Upper lobe of left lung (tissue), 4 donors: ENCODE results near the gene INTS14.

Experiments
- CTCF ChIP-seq, 6 experiments: fragments of 450-650 bp in 4 of 6; fragments of 200-600 bp in 2 of 6; sonication (generic) in 2 of 6; IDR thresholded peaks; one replicate each; pipeline ENCODE4 v1.5.1; 2016 to 2019; ENCODE audit warnings: antibody characterized with exemption in 6 of 6
- EP300 ChIP-seq, 4 donors: sonication (generic); formaldehyde crosslinking; IDR thresholded peaks; one replicate each; pipeline ENCODE4 v1.5.1; 2017; ENCODE audit warnings: antibody characterized with exemption in 4 of 4, control low read depth in 2 of 4
- POLR2A ChIP-seq, 4 donors: fragments of 450-650 bp; IDR thresholded peaks; one replicate each; pipeline ENCODE4 v1.5.1; 2016 to 2017; ENCODE audit warnings: antibody characterized with exemption in 4 of 4, mild to moderate bottlenecking in 2 of 4

- TF ChIP-seq CTCF (IDR thresholded peaks at IDR 0.05) (no peak), EP300 (IDR thresholded peaks at IDR 0.05) (no peak), POLR2A (IDR thresholded peaks at IDR 0.05) (no peak)
Observed at GRCh38 chr15:65540314-65540713, 70.6 kb downstream of the INTS14 start.
